K562 (cell line): ENCODE data around the gene ZNF319. TPM values are rescaled to one million over a fixed set of nuclear protein-coding genes. Genes with fewer than 3 reads are reported as not detected.

ENCODE experiments used
- ATAC-seq: fragments of 200-7000 bp; cut with Tn5 transposase; 3 replicates; pipeline ENCODE4 v1.9.1; 2020; ENCODE audit warnings: moderate library complexity
- BruUV-seq: library from RNA; stranded (reverse); fragments of 400-500 nt; replicated peaks from 2 replicates; lab custom pipeline; 2021; lab: Mats Ljungman, UMichigan
- CTCF ChIA-PET: fragments of 300-600 bp; formaldehyde crosslinking; extraction: SDS; loops from one replicate; lab custom pipeline; 2021; ENCODE audit warnings: low intra/inter-chr PET ratio; lab: Yijun Ruan, JAX
- POLR2A ChIA-PET: fragments of 300-600, 350-650 bp; sonication (Branson Sonifier 250); formaldehyde crosslinking; extraction: SDS; loops from one replicate; lab custom pipeline; 2021; ENCODE audit warnings: antibody characterized with exemption, inconsistent platforms; lab: Yijun Ruan, JAX
- DNase-seq, 4 experiments: peaks; one replicate each; pipeline versions ENCODE4 v3.0.0 to v3.0.0-alpha.2; 2011 to 2018; ENCODE audit warnings: low spot score in 3 of 4, mixed read lengths in 3 of 4; ENCODE audit errors: extremely low read depth in 1 of 4
- FAIRE-seq: peaks from 2 replicates; lab custom pipeline; 2011; peaks lifted over from hg19 to GRCh38; lab: Jason Lieb, UNC
- H2AFZ ChIP-seq: 2 replicates; pipeline ENCODE4 v1.6.0; 2011; ENCODE audit warnings: low read depth, low read length, control low read depth, inconsistent platforms
- H3K27ac ChIP-seq: fragments of 200-600 bp; 3 replicates; pipeline ENCODE4 v1.8.0; 2011; ENCODE audit warnings: low read depth, mild to moderate bottlenecking, control low read depth, inconsistent platforms, low read length, moderate library complexity, mixed read lengths; ENCODE audit errors: extremely low read depth
- H3K27me3 ChIP-seq, 2 experiments: fragments of 300-600 bp in 1 of 2; 2 replicates in 1 of 2; 3 replicates in 1 of 2; pipeline versions ENCODE4 v1.6.0 to v1.8.0; 2011; ENCODE audit warnings: inconsistent platforms in 2 of 2, low read length in 2 of 2, mild to moderate bottlenecking in 1 of 2, mixed read lengths in 1 of 2, moderate library complexity in 1 of 2; ENCODE audit not compliant: control insufficient read depth in 2 of 2, insufficient read depth in 2 of 2
- H3K36me3 ChIP-seq: fragments of 300-600 bp; 3 replicates; pipeline ENCODE4 v1.8.0; 2011; ENCODE audit warnings: mild to moderate bottlenecking, low read length, inconsistent platforms; ENCODE audit not compliant: control insufficient read depth, insufficient read depth
- H3K4me1 ChIP-seq, 2 experiments: fragments of 200-600 bp in 1 of 2; replicated peaks in 1 of 2; 2 replicates in 1 of 2; 3 replicates in 1 of 2; pipeline versions ENCODE4 v1.5.1 to v1.8.0; 2011; ENCODE audit warnings: inconsistent platforms in 2 of 2, low read length in 2 of 2, mild to moderate bottlenecking in 1 of 2, mixed read lengths in 1 of 2, moderate library complexity in 1 of 2; ENCODE audit not compliant: control insufficient read depth in 2 of 2, insufficient read depth in 2 of 2
- H3K4me2 ChIP-seq: 2 replicates; pipeline ENCODE4 v1.6.1; 2011; ENCODE audit warnings: low read length, control low read depth, inconsistent platforms, mixed read lengths; ENCODE audit not compliant: insufficient read depth
- H3K4me3 ChIP-seq: fragments of 200-600 bp; sonication (generic), shearing (Covaris generic); 2 replicates; pipeline ENCODE4 v1.5.1; 2016; ENCODE audit warnings: control low read depth, inconsistent platforms
- H3K79me2 ChIP-seq: fragments of 200-600 bp; 3 replicates; pipeline ENCODE4 v1.8.0; 2011; ENCODE audit warnings: low read length, inconsistent platforms; ENCODE audit not compliant: control insufficient read depth, insufficient read depth
- H3K9ac ChIP-seq, 2 experiments: 2 replicates each; pipeline versions ENCODE4 v1.6.0 to v1.6.1; 2011; ENCODE audit warnings: low read depth in 2 of 2, low read length in 2 of 2, control low read depth in 1 of 2, inconsistent platforms in 1 of 2, mild to moderate bottlenecking in 1 of 2, mixed read lengths in 1 of 2; ENCODE audit not compliant: insufficient read depth in 1 of 2
- H3K9me1 ChIP-seq: one replicate; pipeline ENCODE4 v1.6.0; 2011; ENCODE audit warnings: inconsistent platforms, mild to moderate bottlenecking, low read length, moderate library complexity; ENCODE audit not compliant: control insufficient read depth, insufficient read depth
- H3K9me3 ChIP-seq: replicated peaks from 2 replicates; pipeline ENCODE4 v1.5.1; 2011; ENCODE audit warnings: low read depth, low read length, inconsistent platforms; ENCODE audit not compliant: control insufficient read depth, insufficient read depth
- H4K20me1 ChIP-seq: replicated peaks from 2 replicates; pipeline ENCODE4 v1.6.1; 2011; ENCODE audit warnings: low read length, inconsistent platforms, mixed read lengths; ENCODE audit not compliant: control insufficient read depth, insufficient read depth
- CEBPB ChIP-seq: fragments of 450-650 bp; IDR thresholded peaks from 2 replicates; pipeline ENCODE4 v1.6.1; 2016; ENCODE audit warnings: missing genetic modification characterization, missing compliant biosample characterization
- CEBPG ChIP-seq, 3 experiments: fragments of 200-800 bp in 1 of 3; sonication (Bioruptor generic) in 1 of 3; sonication (generic) in 1 of 3; formaldehyde crosslinking in 1 of 3; IDR thresholded peaks in 2 of 3; conservative IDR thresholded peaks in 1 of 3; 2 replicates each; pipeline versions ENCODE4 v1.6.1 to v1.8.0; 2016 to 2022; ENCODE audit warnings: missing compliant biosample characterization in 2 of 3, missing genetic modification characterization in 2 of 3, mild to moderate bottlenecking in 1 of 3, missing genetic modification reagents in 1 of 3
- GTF2A2 ChIP-seq: IDR thresholded peaks from 2 replicates; pipeline ENCODE4 v1.6.1; 2016; ENCODE audit warnings: mild to moderate bottlenecking, missing genetic modification characterization, missing compliant biosample characterization
- HNRNPK ChIP-seq: fragments of 200-400 bp; formaldehyde crosslinking; IDR thresholded peaks from one replicate; pipeline ENCODE4 v1.6.1; 2018; ENCODE audit warnings: mild to moderate bottlenecking, low read depth, low read length; ENCODE audit not compliant: poor library complexity, severe bottlenecking
- NFE2 ChIP-seq: IDR thresholded peaks from 2 replicates; pipeline ENCODE4 v1.6.1; 2014; ENCODE audit warnings: antibody characterized with exemption, low read depth
- RBM25 ChIP-seq: fragments of 200-400 bp; formaldehyde crosslinking; IDR thresholded peaks from 2 replicates; pipeline ENCODE4 v1.6.1; 2018; ENCODE audit warnings: low read length, low read depth, moderate library complexity; ENCODE audit not compliant: severe bottlenecking
- SMARCA5 ChIP-seq: fragments of 450-650 bp; IDR thresholded peaks from 2 replicates; pipeline ENCODE4 v1.6.1; 2016
- XRCC3 ChIP-seq: fragments of 450-650 bp; IDR thresholded peaks from 2 replicates; pipeline ENCODE4 v1.6.1; 2017; ENCODE audit warnings: mild to moderate bottlenecking, moderate library complexity
- ZNF146 ChIP-seq: IDR thresholded peaks from one replicate; pipeline ENCODE4 v1.6.1; 2018; ENCODE audit warnings: missing compliant biosample characterization; ENCODE audit not compliant: unreplicated experiment
- WGBS: fragments of 100-300 bp; shearing (Covaris generic); methylation state at CpG from one replicate; pipeline ENCODE4 v1.1.6; 2016; ENCODE audit warnings: low coverage, mixed read lengths; ENCODE audit not compliant: insufficient coverage; ENCODE audit errors: missing lambda C conversion rate; 5-methylcytosine and 5-hydroxymethylcytosine counted together
- in situ Hi-C: fragments of 300-500 bp; cut with MboI; formaldehyde crosslinking; loops from 4 replicates; pipeline ENCODE4 v1.15.0; 2018; ENCODE audit warnings: inconsistent platforms, mixed read lengths
- intact Hi-C: fragments of 100-400 bp; cut with micrococcal nuclease; formaldehyde crosslinking; loops from 2 replicates; pipeline ENCODE4 v1.14.2; 2022
- polyA plus RNA-seq, 8 experiments: library from polyadenylated mRNA; depleted of rRNA in 4 of 8; stranded (reverse) in 5 of 8; unstranded in 3 of 8; fragments of >200 nt; fragmentation: Nextera tagmentation in 2 of 8; fragmentation: Illumina TruSeq in 1 of 8; extraction: Ambion mirVana in 2 of 8; extraction: Trizol in 1 of 8; gene quantifications; 2 replicates each; pipeline versions ENCODE4 v1.2.1 to v1.2.3, GENCODE V29; 2011 to 2014; ENCODE audit warnings: inconsistent platforms in 1 of 8, missing spikeins in 1 of 8
- total RNA-seq, 7 experiments: library from RNA; depleted of rRNA in 6 of 7; stranded (reverse); fragments of >200 nt in 6 of 7; fragmentation: Illumina TruSeq in 2 of 7; extraction: Trizol in 2 of 7; gene quantifications; 2 replicates each; pipeline versions ENCODE4 v1.2.1 to v1.2.3, GENCODE V29; 2011 to 2021; ENCODE audit warnings: low replicate concordance in 1 of 7
- TF ChIP-seq, protein P1 (sequence below): sonication (generic); formaldehyde crosslinking; IDR thresholded peaks from 2 replicates; pipeline ENCODE4 v1.8.0; 2022; ENCODE audit warnings: mild to moderate bottlenecking, missing genetic modification reagents
- TF ChIP-seq, protein P2 (sequence below): fragments of 450-650 bp; conservative IDR thresholded peaks from 2 replicates; pipeline ENCODE4 v1.6.1; 2016; ENCODE audit warnings: missing genetic modification characterization, low read depth, mild to moderate bottlenecking, control low read depth, missing compliant biosample characterization

The ZNF319 gene
- total and polyA plus RNA-seq, 9 of the 15 experiments (the other 6 are each of a cell fraction or from before 2014, with no cell fraction given), result 0.20 to 5.7 (median 1.4) TPM

DNA sequence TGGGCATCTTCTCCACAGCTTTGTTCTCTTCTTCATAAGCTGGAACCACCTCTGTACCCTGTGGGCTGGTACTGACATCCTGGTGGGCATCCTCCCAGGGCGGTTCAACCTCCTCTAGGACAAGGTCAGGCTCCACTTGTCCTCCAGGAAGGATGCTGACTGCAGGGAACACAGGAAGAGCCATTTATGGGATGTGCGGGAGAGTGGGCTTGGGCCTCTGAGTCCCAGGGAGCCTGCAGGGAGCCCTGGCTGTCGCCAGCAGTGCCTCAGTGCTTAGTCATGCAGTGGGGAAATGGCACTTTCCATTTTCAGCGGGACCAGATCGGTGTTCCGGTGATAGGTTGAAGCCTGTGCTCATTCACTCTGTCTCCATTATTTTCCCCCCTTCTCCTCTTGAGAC is 50.1 kb downstream of the ZNF319 start:
- FAIRE-seq, result no peak
- no peak overlapping the region for H3K4me2 ChIP-seq
- no peaks in the 10 kb centered on the region for H3K9me1 ChIP-seq
- no peaks in the 10 kb centered on the region for H3K4me1 ChIP-seq
- H3K9ac ChIP-seq, result no peak overlapping the region
- no peaks in the 10 kb centered on the region for H3K36me3 ChIP-seq
- H4K20me1 ChIP-seq, result peaks cover 8% of the 10 kb centered on the region
- intact Hi-C loops, result no loop called here
- in situ Hi-C loops, result no loop called here
- CTCF ChIA-PET, result no interaction called here
- TF ChIP-seq XRCC3 (no peak), GTF2A2 (tag) (no peak), NFE2 (0 out of 2 replicates have a peak, but pooled peaks have one; percentile 13)
- peaks cover 0 to 22% of the 10 kb centered on the region in 2 experiments; a peak in 2 of 5 replicates for H3K27me3 ChIP-seq
- no TSS peak for BruUV-seq
- H3K27ac ChIP-seq, result no peak overlapping the region
- H3K79me2 ChIP-seq, result no peaks in the 10 kb centered on the region
- POLR2A ChIA-PET, result no interaction called here
- 3% methylated on average over 6 of the region's 6 CpGs for WGBS
- no peak for DNase-seq
- no peaks in the 10 kb centered on the region for H3K9me3 ChIP-seq
- H2AFZ ChIP-seq, result no peak overlapping the region
- ATAC-seq, result no peak
- no peak overlapping the region for H3K4me3 ChIP-seq

DNA sequence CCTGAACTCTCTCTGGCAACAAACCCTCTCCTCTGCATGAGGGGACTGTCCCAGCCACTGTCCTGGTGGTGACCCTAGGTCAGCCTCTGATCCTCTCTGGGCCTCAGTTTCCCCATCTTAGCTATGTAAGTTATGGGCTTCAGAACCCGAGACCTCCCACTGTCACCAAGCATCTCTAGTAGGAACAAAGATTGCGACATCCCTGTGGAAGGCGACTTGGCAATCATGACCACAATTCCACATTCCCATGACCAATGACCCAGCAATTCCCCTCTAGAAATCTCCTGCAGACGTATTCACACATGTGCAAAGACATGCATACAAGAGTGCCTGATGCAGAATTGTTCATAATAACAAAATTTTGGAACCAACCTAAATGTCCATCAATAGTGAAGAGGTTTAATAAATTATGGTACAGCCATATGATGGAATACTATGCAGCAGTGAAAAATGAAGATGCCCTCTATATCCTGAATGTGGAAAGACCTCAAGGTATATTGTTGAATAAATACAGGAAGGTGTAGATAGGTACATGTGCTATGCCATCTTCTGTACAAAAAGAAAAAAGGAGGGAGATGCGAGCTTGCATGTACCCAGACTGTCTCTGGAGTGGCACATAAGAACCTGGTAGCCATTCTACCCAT is 50.8 kb downstream of the ZNF319 start:
- Histone ChIP-seq H3K27me3 (peaks cover 0 to 22% of the 10 kb centered on the region in 2 experiments; a peak in 2 of 5 replicates), H3K4me1 (no peaks in the 10 kb centered on the region), H3K9me1 (no peaks in the 10 kb centered on the region), H3K4me3 (no peak overlapping the region), H3K4me2 (no peak overlapping the region), H2AFZ (no peak overlapping the region), H3K9ac (no peak overlapping the region), H3K27ac (no peak overlapping the region), H4K20me1 (peaks cover 8% of the 10 kb centered on the region), H3K36me3 (no peaks in the 10 kb centered on the region), H3K79me2 (no peaks in the 10 kb centered on the region), H3K9me3 (no peaks in the 10 kb centered on the region)
- intact Hi-C loops, result loop anchor here (5.0 kb wide), 1 partner anchor 53 kb away; the partner anchor contains the start of genes USB1 and ZNF319
- CTCF ChIA-PET, result no interaction called here
- FAIRE-seq (no peak), ATAC-seq (no peak), DNase-seq (no peak)
- peak; percentile 96 for TF ChIP-seq ZNF146 (CRISPR knock-in tag)
- no peak for TF ChIP-seq HNRNPK
- TF ChIP-seq, protein P1, sequence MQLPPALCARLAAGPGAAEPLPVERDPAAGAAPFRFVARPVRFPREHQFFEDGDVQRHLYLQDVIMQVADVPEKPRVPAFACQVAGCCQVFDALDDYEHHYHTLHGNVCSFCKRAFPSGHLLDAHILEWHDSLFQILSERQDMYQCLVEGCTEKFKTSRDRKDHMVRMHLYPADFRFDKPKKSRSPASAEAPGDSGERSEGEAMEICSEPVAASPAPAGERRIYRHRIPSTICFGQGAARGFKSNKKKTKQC (CRISPR knock-in tag), result no peak
- TF ChIP-seq CEBPB, result peak; percentile 77
- peak; percentile 79 for TF ChIP-seq RBM25
- TF ChIP-seq SMARCA5, result 0 out of 2 replicates have a peak, but pooled peaks have one; percentile 47
- TF ChIP-seq NFE2, result 0 out of 2 replicates have a peak, but pooled peaks have one; percentile 13
- TF ChIP-seq, protein P2, sequence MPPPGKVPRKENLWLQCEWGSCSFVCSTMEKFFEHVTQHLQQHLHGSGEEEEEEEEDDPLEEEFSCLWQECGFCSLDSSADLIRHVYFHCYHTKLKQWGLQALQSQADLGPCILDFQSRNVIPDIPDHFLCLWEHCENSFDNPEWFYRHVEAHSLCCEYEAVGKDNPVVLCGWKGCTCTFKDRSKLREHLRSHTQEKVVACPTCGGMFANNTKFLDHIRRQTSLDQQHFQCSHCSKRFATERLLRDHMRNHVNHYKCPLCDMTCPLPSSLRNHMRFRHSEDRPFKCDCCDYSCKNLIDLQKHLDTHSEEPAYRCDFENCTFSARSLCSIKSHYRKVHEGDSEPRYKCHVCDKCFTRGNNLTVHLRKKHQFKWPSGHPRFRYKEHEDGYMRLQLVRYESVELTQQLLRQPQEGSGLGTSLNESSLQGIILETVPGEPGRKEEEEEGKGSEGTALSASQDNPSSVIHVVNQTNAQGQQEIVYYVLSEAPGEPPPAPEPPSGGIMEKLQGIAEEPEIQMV (tag), result no peak
- no peak for TF ChIP-seq CEBPG (CRISPR knock-in tag; IDR thresholded peaks at IDR 0.05)
- TF ChIP-seq CEBPG (tag; conservative IDR thresholded peaks at IDR 0.05 in 1 of 2, IDR thresholded peaks at IDR 0.05 in 1 of 2), result peak; percentile 22 to 57; a peak in 3 of 4 replicates
- 0% methylated on average over 4 of the region's 5 CpGs for WGBS
- BruUV-seq, result no TSS peak
- in situ Hi-C loops, result no loop called here
- POLR2A ChIA-PET, result interaction anchor here (0.5 kb wide), 1 partner anchor 10 kb away, joined by 3 read pairs; no protein-coding TSS in a partner anchor
